ENCODE results near the gene C3orf22. TPM values are rescaled to one million over a fixed set of nuclear protein-coding genes. Genes with fewer than 3 reads are reported as not detected.

The C3orf22 gene
- total RNA-seq, 2 donors from 2014 or later = not detected

DNA sequence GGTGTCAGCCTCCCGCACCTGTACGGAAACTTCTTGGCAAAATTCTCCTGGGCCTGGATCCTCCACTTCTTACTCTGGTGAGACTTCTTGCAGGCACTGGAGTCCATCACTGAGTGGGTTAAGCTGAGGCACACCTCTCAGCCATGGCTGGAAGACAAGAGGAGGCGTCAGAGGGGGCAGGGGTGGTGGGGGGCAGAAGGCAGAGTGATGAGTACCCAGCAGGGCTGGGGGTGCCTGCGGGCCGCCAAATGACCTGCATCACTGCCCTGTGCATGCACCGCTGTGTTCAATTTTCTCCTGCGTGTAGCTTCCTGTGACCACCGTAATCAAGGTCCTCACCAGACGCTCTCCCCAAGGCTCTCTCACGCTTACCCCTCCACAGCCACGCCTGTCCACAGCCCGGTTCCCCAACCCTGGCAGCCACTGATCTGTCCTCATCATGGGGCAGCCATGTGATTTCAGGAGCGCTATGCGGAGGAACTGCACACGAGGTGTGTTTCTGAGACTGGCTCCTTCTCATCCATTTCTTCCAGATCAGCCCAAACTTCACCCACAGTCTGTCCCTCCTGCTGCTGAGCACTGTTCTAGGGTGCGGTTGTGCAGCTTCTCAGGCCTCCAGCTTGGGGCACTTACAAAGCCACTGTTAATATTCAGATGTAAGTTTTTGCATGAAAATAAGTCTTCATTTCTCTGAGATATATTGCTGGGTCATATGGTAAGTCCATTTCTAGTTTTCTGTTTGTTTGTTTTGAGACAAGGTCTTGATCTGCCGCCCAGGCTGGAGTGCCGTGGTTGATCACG, 5.2 kb downstream of the C3orf22 start:
- ATAC-seq (replicated peaks in 1 of 2) = no peak
- Mint-ChIP-seq H3K9me3 (no peaks in the 10 kb centered on the region), H3K4me3 (no peak overlapping the region), H3K27ac (no peak overlapping the region), H3K27me3 (ENCODE audit: low read depth) (peaks cover 8% of the 10 kb centered on the region), H3K36me3 (ENCODE audit: insufficient read depth in 2 of 2) (no peaks in the 10 kb centered on the region), H3K4me1 (ENCODE audit: low read depth) (no peaks in the 10 kb centered on the region)
- DNase-seq = no peak

- Mint-ChIP-seq H3K36me3 (ENCODE audit: insufficient read depth in 2 of 2) (no peaks in the 10 kb centered on the region), H3K4me1 (ENCODE audit: low read depth) (no peaks in the 10 kb centered on the region), H3K27ac (no peak overlapping the region), H3K27me3 (ENCODE audit: low read depth) (peaks cover 8% of the 10 kb centered on the region), H3K9me3 (no peaks in the 10 kb centered on the region), H3K4me3 (no peak overlapping the region)
- no peak for DNase-seq
- ATAC-seq (replicated peaks in 1 of 2) = no peak
These were observed 5.9 kb downstream of the C3orf22 start for GRCh38 chr3:126552688-126553283.

DNA sequence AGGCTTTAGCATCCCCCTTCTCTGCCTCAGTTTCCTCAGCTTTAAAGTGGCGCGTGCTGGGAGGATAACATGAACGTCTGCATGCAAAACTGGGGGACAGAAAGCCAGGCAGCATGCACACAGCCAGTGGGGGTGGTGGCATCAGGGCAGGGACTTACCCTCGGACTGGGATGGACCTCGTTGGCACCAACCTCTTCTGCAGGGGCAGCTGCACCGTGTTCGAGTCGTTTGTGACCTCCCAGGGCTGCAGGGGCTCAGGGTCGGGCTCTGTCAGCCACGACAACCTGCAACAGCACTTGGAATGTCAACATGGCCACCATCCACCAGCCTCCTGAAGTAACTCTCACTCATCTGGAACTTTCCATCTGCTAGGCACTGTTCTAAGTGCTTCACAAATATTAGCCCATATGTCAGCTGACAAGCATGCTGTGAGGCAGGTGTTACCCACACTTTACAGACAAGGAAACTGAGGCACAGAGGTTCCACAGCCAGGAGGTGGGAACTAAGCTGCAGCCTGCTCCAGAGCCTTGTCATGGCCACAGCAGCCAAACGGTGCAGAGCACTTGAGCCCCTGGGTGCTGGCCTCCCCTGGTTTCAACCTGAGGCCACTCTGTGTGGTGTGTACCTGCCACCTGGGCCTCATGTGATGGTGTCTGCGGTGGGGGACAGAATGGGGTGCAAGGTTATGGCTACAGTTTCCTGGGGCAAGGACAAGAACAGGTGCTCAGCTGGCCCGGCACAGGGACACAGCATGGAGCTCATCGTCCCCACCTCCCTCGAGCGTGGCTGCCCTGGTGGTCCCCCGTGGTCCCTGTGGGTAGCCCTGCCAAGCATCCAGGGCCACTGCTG, 6.7 kb downstream of the C3orf22 start:
- H3K4me3 Mint-ChIP-seq = no peak overlapping the region
- ATAC-seq (replicated peaks in 1 of 2) = no peak
- H3K27me3 Mint-ChIP-seq (ENCODE audit: low read depth) = peaks cover 8% of the 10 kb centered on the region
- no peaks in the 10 kb centered on the region for H3K36me3 Mint-ChIP-seq (ENCODE audit: insufficient read depth in 2 of 2)
- H3K27ac Mint-ChIP-seq = no peak overlapping the region
- H3K9me3 Mint-ChIP-seq = no peaks in the 10 kb centered on the region
- no peaks in the 10 kb centered on the region for H3K4me1 Mint-ChIP-seq (ENCODE audit: low read depth)
- DNase-seq = no peak

GRCh38 chr3:126551121-126551838, 7.5 kb downstream of the C3orf22 start:
- DNase-seq = no peak
- no peaks in the 10 kb centered on the region for H3K4me1 Mint-ChIP-seq (ENCODE audit: low read depth)
- H3K36me3 Mint-ChIP-seq (ENCODE audit: insufficient read depth in 2 of 2) = no peaks in the 10 kb centered on the region
- ATAC-seq (replicated peaks in 1 of 2) = no peak
- no peak overlapping the region for H3K27ac Mint-ChIP-seq
- no peak overlapping the region for H3K4me3 Mint-ChIP-seq
- no peaks in the 10 kb centered on the region for H3K9me3 Mint-ChIP-seq
- H3K27me3 Mint-ChIP-seq (ENCODE audit: low read depth) = peaks cover 8% of the 10 kb centered on the region

DNA sequence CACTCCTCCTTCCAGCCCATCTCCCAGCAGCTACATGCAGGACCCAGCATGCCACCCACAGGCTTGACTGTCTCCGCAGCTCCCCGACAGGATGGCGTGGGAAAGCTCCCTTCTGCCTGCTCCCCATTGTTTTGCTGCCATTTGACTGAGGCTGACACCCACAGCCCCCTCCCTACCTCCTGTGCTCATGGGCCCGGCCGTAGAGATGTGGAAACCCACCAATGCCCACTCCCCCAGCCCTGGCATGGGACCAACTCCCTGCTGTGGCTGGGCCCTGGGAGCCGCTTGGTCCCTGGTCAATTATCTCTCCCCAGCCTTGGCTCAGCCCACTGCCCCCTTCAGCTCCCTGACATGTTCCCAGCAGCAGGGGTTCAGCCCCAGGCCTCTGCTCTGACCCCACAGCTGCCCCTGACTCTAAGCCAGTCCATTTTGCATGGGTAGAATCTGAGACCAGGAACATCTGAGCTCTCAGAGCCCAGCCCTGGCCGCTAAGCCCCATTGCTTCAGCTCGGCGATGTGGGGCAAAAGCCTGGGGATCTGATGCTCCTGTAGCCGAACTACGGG, 8.2 kb downstream of the C3orf22 start:
- no peak for DNase-seq
- H3K4me3 Mint-ChIP-seq = no peak overlapping the region

DNA sequence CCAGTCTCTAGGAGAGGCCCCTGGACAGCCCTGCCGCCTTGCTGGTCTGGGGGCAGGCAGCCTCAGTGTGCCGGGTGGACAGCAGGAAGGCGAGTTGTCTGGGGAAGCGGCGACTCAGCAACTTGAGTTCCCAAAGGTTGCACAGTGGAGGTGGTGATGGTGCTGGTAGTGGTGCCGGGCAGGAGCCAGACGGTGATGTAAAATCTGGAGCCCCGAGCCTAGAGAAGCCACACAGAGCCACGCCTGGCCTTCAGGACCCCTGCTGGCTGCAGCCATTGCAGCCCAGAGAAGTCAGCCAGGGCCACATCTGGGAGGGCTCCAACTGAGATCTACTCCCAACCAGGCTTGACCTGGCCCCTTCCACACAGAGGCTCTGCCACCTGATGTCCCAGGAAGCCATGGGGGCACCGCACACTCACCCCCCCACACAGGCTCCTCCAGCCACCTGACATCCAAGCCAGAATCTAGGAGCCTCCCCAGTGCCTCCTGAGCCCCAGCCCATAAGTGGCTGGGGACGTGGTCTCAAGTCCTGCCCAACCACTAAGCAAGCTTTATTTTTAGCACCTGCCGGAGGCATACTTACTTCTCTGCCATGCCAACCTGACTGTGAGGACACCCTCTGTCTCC, 8.8 kb downstream of the C3orf22 start:
- H3K4me3 Mint-ChIP-seq = no peak overlapping the region
- no peaks in the 10 kb centered on the region for H3K36me3 Mint-ChIP-seq (ENCODE audit: insufficient read depth in 2 of 2)
- no peak overlapping the region for H3K27ac Mint-ChIP-seq
- H3K27me3 Mint-ChIP-seq (ENCODE audit: low read depth) = peaks cover 8% of the 10 kb centered on the region
- no peak for DNase-seq
- no peak for ATAC-seq (replicated peaks in 1 of 2)
- H3K4me1 Mint-ChIP-seq (ENCODE audit: low read depth) = no peaks in the 10 kb centered on the region
- H3K9me3 Mint-ChIP-seq = no peaks in the 10 kb centered on the region

More for the DNA sequence above, 8.2 kb downstream of the C3orf22 start:
- Mint-ChIP-seq H3K27me3 (ENCODE audit: low read depth) (peaks cover 8% of the 10 kb centered on the region), H3K36me3 (ENCODE audit: insufficient read depth in 2 of 2) (no peaks in the 10 kb centered on the region), H3K27ac (no peak overlapping the region), H3K9me3 (no peaks in the 10 kb centered on the region), H3K4me1 (ENCODE audit: low read depth) (no peaks in the 10 kb centered on the region)
- no peak for ATAC-seq (replicated peaks in 1 of 2)

DNA sequence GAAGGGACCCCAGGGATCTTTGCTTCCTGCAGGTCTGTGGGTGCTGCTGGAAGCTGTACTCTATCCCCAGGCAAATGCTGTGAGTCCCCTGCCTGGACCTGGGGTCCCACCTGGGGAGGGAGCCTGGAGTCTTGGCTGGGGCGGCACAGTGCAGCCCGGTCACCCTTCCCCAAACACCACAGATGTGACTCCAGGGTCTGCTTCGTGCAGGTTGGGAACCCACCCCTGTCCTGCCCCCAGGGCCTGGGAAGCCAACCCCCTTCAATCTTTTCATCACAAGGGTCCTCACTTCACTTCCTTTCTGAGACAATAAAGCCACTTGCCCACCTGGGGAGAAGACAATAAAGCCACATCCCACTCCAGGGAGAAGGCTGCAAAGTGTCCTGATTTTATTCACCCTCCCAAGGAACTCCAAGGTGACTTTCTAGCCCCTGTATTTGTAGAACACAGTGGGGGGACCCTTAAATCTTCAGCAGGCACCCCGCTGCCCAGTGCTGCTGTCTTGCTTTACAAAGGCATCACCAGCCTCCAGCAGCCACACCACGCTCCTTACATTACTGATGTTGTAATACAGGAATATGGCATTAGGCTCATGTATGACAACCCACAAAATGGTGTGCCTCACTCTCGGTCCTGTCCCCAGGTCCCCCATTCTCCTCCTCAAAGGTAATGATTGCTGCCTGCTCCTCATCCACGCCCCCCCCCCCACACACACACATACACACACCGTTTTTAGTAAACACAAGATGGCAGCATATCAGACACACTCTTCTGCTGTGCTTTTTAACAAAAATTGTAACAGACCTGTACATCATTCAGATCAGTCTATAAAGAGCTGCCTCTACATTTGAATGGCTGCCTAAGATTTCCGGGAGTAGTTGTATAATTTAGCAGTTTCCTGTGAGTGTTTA, 9.9 kb downstream of the C3orf22 start:
- Mint-ChIP-seq H3K27me3 (ENCODE audit: low read depth) (peaks cover 8% of the 10 kb centered on the region), H3K4me1 (ENCODE audit: low read depth) (no peaks in the 10 kb centered on the region), H3K9me3 (no peaks in the 10 kb centered on the region), H3K36me3 (ENCODE audit: insufficient read depth in 2 of 2) (no peaks in the 10 kb centered on the region), H3K4me3 (no peak overlapping the region), H3K27ac (peak overlapping the region; percentile 34)
- DNase-seq (no peak), ATAC-seq (replicated peaks in 1 of 2) (no peak)

- no peak for ATAC-seq (replicated peaks in 1 of 2)
- peaks cover 8% of the 10 kb centered on the region for H3K27me3 Mint-ChIP-seq (ENCODE audit: low read depth)
- no peaks in the 10 kb centered on the region for H3K9me3 Mint-ChIP-seq
- H3K36me3 Mint-ChIP-seq (ENCODE audit: insufficient read depth in 2 of 2) = no peaks in the 10 kb centered on the region
- no peaks in the 10 kb centered on the region for H3K4me1 Mint-ChIP-seq (ENCODE audit: low read depth)
- H3K27ac Mint-ChIP-seq = no peak overlapping the region
- H3K4me3 Mint-ChIP-seq = no peak overlapping the region
- no peak for DNase-seq
These were observed 11.0 kb downstream of the C3orf22 start for GRCh38 chr3:126547721-126548120.

DNA sequence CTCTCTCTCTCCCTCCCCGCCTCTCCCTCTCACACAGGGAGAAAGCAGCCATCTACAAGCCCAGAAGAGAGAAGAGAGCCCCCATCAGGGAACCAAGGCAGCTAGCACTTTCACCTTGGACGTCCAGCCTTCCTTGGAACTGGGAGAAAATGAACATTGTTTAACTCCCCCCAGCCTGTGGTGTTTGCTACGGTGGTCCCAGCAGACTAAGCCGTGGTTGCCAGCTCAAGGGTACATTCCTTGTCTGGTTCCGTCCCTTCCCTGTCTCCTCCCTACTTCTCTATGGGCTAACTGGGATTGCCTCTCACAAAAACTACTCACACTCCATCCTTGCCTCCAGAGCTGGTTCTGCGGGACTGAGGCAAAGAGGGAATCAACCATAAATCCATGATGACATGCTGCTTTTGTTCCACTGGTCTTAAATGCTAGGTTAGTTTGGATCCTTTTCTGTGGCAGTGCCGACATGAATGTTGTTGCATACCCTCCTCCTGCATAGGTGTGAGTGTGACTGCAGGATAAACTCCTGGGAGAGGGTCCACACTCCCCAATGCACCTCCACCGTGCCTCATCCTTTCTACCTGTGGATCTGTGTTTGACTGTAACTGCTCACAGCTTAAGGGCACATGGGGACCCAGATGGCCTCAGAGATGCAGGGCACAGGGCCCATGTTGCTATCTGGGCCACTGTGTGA, 12.0 kb downstream of the C3orf22 start:
- Mint-ChIP-seq H3K27me3 (ENCODE audit: low read depth) (peaks cover 8% of the 10 kb centered on the region), H3K27ac (no peak overlapping the region), H3K36me3 (ENCODE audit: insufficient read depth in 2 of 2) (no peaks in the 10 kb centered on the region), H3K4me3 (no peak overlapping the region), H3K4me1 (ENCODE audit: low read depth) (no peaks in the 10 kb centered on the region), H3K9me3 (no peaks in the 10 kb centered on the region)
- no peak for ATAC-seq (replicated peaks in 1 of 2)
- DNase-seq = no peak

DNA sequence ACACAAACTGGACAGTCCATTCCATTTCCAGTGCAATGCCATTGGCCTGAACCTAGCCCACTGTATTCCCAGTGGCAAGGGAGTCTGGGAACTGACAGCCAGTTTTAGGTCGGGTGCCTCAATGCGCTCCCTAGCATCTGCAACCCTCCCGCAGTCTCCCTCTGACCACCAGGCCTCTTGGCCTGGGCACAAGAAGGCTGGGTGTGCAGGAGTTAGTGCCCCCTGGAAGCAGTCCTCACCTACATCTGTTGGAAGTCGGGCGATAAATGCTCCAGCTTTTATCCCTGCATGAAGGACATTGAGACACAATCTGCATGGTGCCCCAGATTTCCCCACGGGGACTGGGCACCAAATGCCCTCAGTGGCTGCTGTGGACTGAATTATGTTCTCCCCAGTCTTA, 12.7 kb downstream of the C3orf22 start:
- ATAC-seq (replicated peaks in 1 of 2) = no peak
- DNase-seq = no peak
- no peak overlapping the region for H3K27ac Mint-ChIP-seq
- no peaks in the 10 kb centered on the region for H3K36me3 Mint-ChIP-seq (ENCODE audit: insufficient read depth in 2 of 2)
- H3K4me3 Mint-ChIP-seq = no peak overlapping the region
- H3K27me3 Mint-ChIP-seq (ENCODE audit: low read depth) = peaks cover 8% of the 10 kb centered on the region
- H3K4me1 Mint-ChIP-seq (ENCODE audit: low read depth) = peaks cover 3% of the 10 kb centered on the region
- no peaks in the 10 kb centered on the region for H3K9me3 Mint-ChIP-seq

DNA sequence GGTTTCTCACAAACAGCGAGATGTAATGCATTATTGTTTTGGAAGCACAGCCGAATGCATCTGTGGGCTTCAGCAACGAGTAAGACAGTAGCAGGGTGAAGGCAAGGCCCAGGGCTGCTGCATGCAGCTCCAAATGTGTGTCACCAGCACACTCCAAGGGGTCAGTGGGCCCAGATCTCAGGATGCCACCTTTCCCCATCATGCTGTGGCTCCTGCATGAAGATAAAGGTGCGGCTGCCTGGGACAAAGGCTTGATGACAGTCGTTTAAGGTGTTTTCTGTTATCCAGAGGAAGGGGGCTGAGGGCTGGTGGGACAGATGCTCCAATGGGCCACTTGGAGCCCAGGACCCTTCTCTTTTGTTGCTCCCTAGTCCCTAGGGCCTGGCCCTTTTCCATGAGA, 13.2 kb downstream of the C3orf22 start:
- H3K27ac Mint-ChIP-seq = no peak overlapping the region
- no peak overlapping the region for H3K4me3 Mint-ChIP-seq
- H3K9me3 Mint-ChIP-seq = no peaks in the 10 kb centered on the region
- H3K4me1 Mint-ChIP-seq (ENCODE audit: low read depth) = peaks cover 7% of the 10 kb centered on the region
- peaks cover 8% of the 10 kb centered on the region for H3K27me3 Mint-ChIP-seq (ENCODE audit: low read depth)
- ATAC-seq (replicated peaks in 1 of 2) (no peak), DNase-seq (no peak)
- H3K36me3 Mint-ChIP-seq (ENCODE audit: insufficient read depth in 2 of 2) = no peaks in the 10 kb centered on the region
